Raji (cell line): ENCODE results near the gene TMEM132A.

Experiments used
- POLR2A ChIP-seq: IDR thresholded peaks from 2 replicates; pipeline ENCODE4 v1.6.1; 2011; ENCODE audit warnings: low read depth, low read length, control low read depth; ENCODE audit not compliant: insufficient read depth

The TMEM132A gene

GRCh38 chr11:60977836-60978235 is 53.6 kb downstream of the TMEM132A start:
- no peak for TF ChIP-seq POLR2A

DNA sequence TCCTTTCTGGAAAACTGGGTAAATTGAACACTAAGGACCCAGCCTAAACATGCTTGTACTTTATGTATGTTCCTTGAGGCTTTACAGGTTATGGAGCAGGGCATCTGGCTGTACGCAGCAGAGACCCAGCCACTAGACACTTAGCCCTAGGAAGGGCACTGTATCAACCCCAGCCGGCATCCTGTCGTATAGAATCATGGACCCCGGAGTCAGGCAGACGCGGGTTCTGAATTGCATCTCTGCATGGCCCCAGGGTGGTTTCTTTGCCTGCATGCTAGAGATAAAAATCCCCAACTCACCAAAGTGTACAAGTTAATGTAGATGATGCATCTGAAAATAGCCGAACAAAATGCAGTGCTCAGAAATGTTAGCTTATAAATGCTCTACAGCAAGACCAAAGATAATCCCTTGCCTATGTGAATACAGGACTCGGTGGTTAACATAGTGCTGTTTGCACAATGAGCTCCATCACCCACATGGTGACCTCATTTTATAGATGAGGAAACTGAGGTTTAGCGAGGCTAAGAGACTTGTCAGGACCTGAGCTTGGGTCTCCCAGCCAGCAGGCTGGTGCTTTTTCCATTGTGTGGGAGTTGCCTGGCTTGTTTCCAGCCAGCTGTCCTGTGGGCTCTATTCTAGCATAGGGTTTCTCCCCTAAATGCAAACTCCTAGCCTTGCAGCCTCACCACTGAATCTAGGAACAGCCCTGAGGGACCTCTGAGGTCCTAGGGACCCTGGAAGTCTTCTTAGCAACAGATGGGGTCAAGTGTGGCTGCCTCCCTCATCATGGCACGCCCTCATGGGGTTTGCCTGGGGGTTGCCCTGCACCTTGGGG is 54.5 kb downstream of the TMEM132A start:
- no peak for TF ChIP-seq POLR2A

DNA sequence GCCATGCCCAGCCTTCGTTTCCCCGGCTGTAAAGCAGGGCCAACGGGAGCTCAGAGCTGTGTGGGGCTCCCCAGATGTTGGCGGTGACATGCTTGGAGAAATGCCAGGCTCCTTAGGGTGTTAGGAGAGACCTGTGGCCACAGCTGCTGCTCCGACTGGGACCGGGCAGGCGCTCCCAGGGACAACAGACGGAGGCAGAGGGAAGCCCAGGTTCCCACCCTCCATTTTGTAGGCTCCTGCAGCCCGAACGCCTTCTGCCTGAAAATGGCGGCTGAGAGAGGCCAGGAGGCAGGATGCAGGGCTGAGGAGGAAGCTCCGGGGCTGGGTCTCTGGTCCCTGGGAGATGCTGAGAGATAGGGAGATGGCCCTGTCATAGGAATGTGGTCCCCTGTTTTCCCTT is 57.3 kb downstream of the TMEM132A start:
- TF ChIP-seq POLR2A, result no peak

DNA sequence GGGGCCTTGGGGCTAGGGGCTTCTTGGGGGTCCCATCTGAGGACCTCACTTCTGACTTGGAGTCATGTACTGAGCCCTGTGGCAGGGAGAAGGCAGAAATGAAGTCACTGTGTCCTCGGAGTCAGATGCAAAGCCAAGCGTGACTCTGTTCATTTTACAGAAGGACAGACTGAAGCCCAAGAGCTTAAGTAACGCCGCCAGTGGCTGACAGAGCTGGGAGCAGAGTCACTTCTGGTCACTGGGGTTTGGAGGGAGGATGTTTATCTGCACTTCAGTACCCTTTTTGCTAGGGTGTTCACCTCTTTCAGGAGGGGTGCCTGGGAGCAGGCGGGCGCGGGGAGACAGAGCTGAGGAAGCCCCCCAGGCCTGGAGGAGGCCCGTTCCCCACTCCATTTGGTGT is 57.9 kb downstream of the TMEM132A start:
- TF ChIP-seq POLR2A, result no peak

- TF ChIP-seq POLR2A, result no peak
Measured at GRCh38 chr11:60984149-60984548, 59.9 kb downstream of the TMEM132A start.

GRCh38 chr11:60984636-60985035 is 60.4 kb downstream of the TMEM132A start:
- TF ChIP-seq POLR2A, result no peak

DNA sequence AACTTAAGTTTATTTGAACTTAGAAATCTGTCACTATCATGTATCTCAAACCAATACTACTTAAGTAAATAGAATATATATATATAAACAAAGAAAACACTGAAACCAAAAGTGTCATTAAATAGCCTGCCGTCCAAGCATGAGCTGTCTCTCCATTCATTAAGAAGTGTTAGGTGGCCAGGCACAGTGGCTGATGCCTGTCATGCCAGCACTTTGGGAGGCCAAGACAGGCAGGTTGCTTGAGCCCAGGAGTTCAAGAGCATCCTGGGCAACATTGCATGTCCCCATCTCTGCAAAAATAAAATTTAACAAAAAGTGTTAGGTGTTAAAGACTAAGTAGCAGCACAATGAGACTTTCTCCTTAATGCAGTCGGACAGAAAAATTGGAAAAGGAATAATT is 61.2 kb downstream of the TMEM132A start:
- TF ChIP-seq POLR2A, result no peak

GRCh38 chr11:60985991-60986915 is 62.0 kb downstream of the TMEM132A start:
- TF ChIP-seq POLR2A, result no peak
